Measurements from ENCODE around the gene RUNX1.
"Not testable (repeated sequence)": the region's sequence is repeated elsewhere in the genome, so short reads cannot be mapped to it uniquely, and the experiment has no call there.

Gene RUNX1

GRCh38 chr21:34967509-34968289 is 81.4 kb downstream of the RUNX1 start:
- H3K4me3 ChIP-seq (ENCODE audit: low read depth, low read length): no peak overlapping the region
- TF ChIP-seq CTCF (IDR thresholded peaks at IDR 0.05; ENCODE audit: low read depth, low read length): no peak
- no peaks in the 10 kb centered on the region for H3K9me3 ChIP-seq (ENCODE audit: severe bottlenecking)
- H3K27ac ChIP-seq: no peak overlapping the region
- H3K27me3 ChIP-seq (ENCODE audit: insufficient read depth, low read depth, severe bottlenecking): peaks cover 94% of the 10 kb centered on the region
- no peak for DNase-seq
- no peaks in the 10 kb centered on the region for H3K36me3 ChIP-seq

GRCh38 chr21:34966881-34967280 is 82.2 kb downstream of the RUNX1 start:
- H3K9me3 ChIP-seq (ENCODE audit: severe bottlenecking); H3K4me3 ChIP-seq (ENCODE audit: low read depth, low read length); H3K36me3 ChIP-seq; H3K27ac ChIP-seq; DNase-seq: not testable (repeated sequence)
- peaks cover 95% of the 10 kb centered on the region for H3K27me3 ChIP-seq (ENCODE audit: insufficient read depth, low read depth, severe bottlenecking)

DNA sequence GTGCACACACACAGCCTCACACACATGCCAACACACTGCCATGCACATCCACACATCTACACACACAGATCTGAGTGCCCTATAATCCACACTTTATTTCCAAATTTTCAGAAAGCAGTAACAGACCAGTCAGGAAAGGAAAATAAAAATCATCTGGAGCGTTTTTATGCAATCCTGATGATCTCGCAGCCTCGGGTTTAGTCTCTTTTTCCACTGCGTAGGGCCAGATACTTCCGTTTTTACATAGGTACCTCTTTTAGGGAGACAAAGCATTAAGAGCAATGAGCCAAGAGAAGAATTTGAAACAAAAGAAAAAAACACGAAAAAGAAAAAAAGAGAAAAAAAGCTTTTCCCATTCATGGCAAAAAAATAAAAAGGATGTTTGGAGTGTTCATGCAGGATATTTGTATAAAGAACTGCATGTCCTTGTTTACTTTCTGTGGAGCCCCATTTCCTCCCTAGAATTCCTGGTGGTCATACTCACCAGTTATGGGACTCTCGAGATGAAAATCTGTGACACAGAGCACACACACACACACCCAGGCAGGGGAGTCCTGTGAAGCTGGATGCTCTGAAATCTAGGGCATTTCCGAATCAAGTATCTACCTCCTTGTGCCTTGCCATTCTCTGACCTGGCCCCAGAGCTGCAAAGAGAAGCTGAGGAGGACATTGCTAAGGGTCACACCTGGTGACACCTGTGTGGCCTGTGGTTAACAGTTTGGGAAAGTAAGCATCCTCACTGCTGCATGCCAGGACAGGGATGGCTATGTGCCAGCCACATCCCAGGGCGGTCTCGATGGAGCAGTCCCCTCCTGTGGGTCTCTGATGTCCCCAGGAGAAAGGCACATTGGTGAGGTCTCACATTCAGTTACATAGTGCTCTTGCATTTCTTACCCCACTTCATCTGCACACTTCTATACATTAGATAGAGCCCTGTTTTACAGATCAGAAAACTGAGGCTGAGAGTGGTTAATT is 83.6 kb downstream of the RUNX1 start:
- DNase-seq: no peak
- H3K27me3 ChIP-seq (ENCODE audit: insufficient read depth, low read depth, severe bottlenecking): peaks cover 97% of the 10 kb centered on the region
- H3K36me3 ChIP-seq: no peaks in the 10 kb centered on the region
- no peak overlapping the region for H3K4me3 ChIP-seq (ENCODE audit: low read depth, low read length)
- no peak overlapping the region for H3K27ac ChIP-seq
- TF ChIP-seq CTCF (IDR thresholded peaks at IDR 0.05; ENCODE audit: low read depth, low read length): no peak
- peaks cover under 1% of the 10 kb centered on the region for H3K9me3 ChIP-seq (ENCODE audit: severe bottlenecking)

DNA sequence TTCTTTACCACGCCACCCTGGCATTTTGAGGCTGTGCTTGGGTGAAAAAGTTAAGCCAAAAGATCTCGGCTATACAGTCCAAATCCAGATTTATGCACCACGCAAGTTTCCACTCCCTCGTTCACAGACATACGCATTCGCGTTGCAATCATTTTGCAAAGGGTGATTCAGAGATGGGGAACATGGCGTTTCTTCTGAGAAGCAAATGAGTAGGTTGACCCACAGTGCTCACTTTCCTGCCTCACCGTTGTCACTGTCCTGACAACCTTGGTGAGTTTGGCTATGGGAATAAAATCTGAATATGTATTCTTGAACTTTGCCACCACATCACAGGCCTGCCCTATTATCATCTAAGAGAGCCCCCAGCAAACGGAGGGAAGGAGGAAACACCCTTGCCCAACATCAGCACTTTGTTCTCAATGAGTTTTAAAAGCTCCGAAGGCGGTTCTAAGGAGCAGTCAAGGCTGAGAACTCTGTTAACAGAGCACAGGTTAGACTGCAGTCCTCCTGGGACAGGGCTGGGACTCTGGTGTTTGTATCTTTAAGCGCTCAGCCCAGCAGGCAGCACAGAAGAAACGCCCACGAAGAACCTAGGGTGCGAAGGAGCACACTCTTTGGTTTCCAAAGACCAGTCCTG is 86.4 kb downstream of the RUNX1 start:
- TF ChIP-seq CTCF (IDR thresholded peaks at IDR 0.05; ENCODE audit: low read depth, low read length): no peak
- H3K4me3 ChIP-seq (ENCODE audit: low read depth, low read length): no peak overlapping the region
- H3K9me3 ChIP-seq (ENCODE audit: severe bottlenecking): peaks cover 4% of the 10 kb centered on the region
- no peaks in the 10 kb centered on the region for H3K36me3 ChIP-seq
- DNase-seq: no peak
- no peak overlapping the region for H3K27ac ChIP-seq
- H3K27me3 ChIP-seq (ENCODE audit: insufficient read depth, low read depth, severe bottlenecking): peaks cover 92% of the 10 kb centered on the region

- Histone ChIP-seq H3K4me3 (ENCODE audit: low read depth, low read length) (no peak overlapping the region), H3K9me3 (ENCODE audit: severe bottlenecking) (peaks cover 4% of the 10 kb centered on the region), H3K27me3 (ENCODE audit: insufficient read depth, low read depth, severe bottlenecking) (peaks cover 92% of the 10 kb centered on the region), H3K36me3 (no peaks in the 10 kb centered on the region), H3K27ac (no peak overlapping the region)
- no peak for TF ChIP-seq CTCF (IDR thresholded peaks at IDR 0.05; ENCODE audit: low read depth, low read length)
- no peak for DNase-seq
These were observed 87.0 kb downstream of the RUNX1 start for GRCh38 chr21:34962136-34962535.

DNA sequence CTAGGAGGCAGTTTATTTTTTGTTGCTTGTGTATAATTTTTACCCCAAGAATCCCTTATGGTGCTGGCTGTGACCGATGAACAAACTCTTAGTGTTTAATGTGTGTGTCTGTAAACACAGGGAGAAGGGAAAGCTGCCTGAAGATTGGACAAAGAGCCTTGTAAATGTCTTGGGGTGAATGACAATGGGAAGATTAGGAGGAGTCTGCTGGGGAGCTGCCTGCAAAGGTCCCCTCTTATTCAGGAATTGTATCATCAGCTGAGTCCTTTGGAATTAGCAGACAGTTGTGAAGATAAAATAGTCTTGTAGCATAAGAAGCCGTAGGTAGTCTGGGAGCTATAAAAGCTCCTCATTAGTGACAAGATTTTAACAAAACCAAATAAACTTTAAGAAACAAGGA is 88.4 kb downstream of the RUNX1 start:
- H3K9me3 ChIP-seq (ENCODE audit: severe bottlenecking): peaks cover 4% of the 10 kb centered on the region
- no peak overlapping the region for H3K4me3 ChIP-seq (ENCODE audit: low read depth, low read length)
- no peak for DNase-seq
- H3K27ac ChIP-seq: no peak overlapping the region
- peaks cover 94% of the 10 kb centered on the region for H3K27me3 ChIP-seq (ENCODE audit: insufficient read depth, low read depth, severe bottlenecking)
- no peaks in the 10 kb centered on the region for H3K36me3 ChIP-seq
- no peak for TF ChIP-seq CTCF (IDR thresholded peaks at IDR 0.05; ENCODE audit: low read depth, low read length)
